Measurements from ENCODE around the gene FMNL3. TPM values are rescaled to one million over a fixed set of nuclear protein-coding genes. Genes with fewer than 3 reads are reported as not detected.

FMNL3 gene
- total RNA-seq, 4 donors from 2014 or later, result 3.2 to 8.4 (median 6.7) TPM

GRCh38 chr12:49621651-49622500 lies 85.3 kb downstream of the FMNL3 start:
- TF ChIP-seq EP300 (IDR thresholded peaks at IDR 0.05) (no peak), POLR2A (IDR thresholded peaks at IDR 0.05) (no peak), POLR2AphosphoS5 (IDR thresholded peaks at IDR 0.05) (no peak)
- TF ChIP-seq, protein P1, sequence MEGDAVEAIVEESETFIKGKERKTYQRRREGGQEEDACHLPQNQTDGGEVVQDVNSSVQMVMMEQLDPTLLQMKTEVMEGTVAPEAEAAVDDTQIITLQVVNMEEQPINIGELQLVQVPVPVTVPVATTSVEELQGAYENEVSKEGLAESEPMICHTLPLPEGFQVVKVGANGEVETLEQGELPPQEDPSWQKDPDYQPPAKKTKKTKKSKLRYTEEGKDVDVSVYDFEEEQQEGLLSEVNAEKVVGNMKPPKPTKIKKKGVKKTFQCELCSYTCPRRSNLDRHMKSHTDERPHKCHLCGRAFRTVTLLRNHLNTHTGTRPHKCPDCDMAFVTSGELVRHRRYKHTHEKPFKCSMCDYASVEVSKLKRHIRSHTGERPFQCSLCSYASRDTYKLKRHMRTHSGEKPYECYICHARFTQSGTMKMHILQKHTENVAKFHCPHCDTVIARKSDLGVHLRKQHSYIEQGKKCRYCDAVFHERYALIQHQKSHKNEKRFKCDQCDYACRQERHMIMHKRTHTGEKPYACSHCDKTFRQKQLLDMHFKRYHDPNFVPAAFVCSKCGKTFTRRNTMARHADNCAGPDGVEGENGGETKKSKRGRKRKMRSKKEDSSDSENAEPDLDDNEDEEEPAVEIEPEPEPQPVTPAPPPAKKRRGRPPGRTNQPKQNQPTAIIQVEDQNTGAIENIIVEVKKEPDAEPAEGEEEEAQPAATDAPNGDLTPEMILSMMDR (IDR thresholded peaks at IDR 0.05), result no peak
- no peak for DNase-seq (ENCODE audit: low spot score in 2 of 2)
- Histone ChIP-seq H3K4me3 (peak overlapping the region; percentile 67), H3K27ac (peak overlapping the region; percentile 86), H3K27me3 (no peaks in the 10 kb centered on the region), H3K4me1 (peaks cover 34% of the 10 kb centered on the region), H3K36me3 (no peaks in the 10 kb centered on the region), H3K9me3 (no peaks in the 10 kb centered on the region)
- WGBS, result 4% methylated on average over 33 of the region's 33 CpGs

- H3K4me3 ChIP-seq, result no peak overlapping the region
- no peaks in the 10 kb centered on the region for H3K36me3 ChIP-seq
- 38% methylated on average over 3 of the region's 3 CpGs for WGBS
- H3K4me1 ChIP-seq, result peaks cover 25% of the 10 kb centered on the region
- H3K27me3 ChIP-seq, result no peaks in the 10 kb centered on the region
- H3K27ac ChIP-seq, result no peak overlapping the region
- TF ChIP-seq POLR2A (IDR thresholded peaks at IDR 0.05) (no peak), EP300 (IDR thresholded peaks at IDR 0.05) (no peak), POLR2AphosphoS5 (IDR thresholded peaks at IDR 0.05) (no peak)
- TF ChIP-seq, protein P1 (IDR thresholded peaks at IDR 0.05), result no peak
- no peaks in the 10 kb centered on the region for H3K9me3 ChIP-seq
- DNase-seq (ENCODE audit: low spot score in 2 of 2), result no peak
Measured at GRCh38 chr12:49619286-49619685, 87.9 kb downstream of the FMNL3 start.

- TF ChIP-seq, protein P1 (IDR thresholded peaks at IDR 0.05), result no peak
- TF ChIP-seq EP300 (IDR thresholded peaks at IDR 0.05) (no peak), POLR2AphosphoS5 (IDR thresholded peaks at IDR 0.05) (no peak), POLR2A (IDR thresholded peaks at IDR 0.05) (no peak)
- Histone ChIP-seq H3K27ac (no peak overlapping the region), H3K4me3 (no peak overlapping the region), H3K9me3 (no peaks in the 10 kb centered on the region), H3K36me3 (no peaks in the 10 kb centered on the region), H3K4me1 (peaks cover 19% of the 10 kb centered on the region), H3K27me3 (no peaks in the 10 kb centered on the region)
- WGBS, result 88% methylated on average over 1 of the region's 1 CpG
- no peak for DNase-seq (ENCODE audit: low spot score in 2 of 2)
Measured at GRCh38 chr12:49618576-49618975, 88.6 kb downstream of the FMNL3 start.

DNA sequence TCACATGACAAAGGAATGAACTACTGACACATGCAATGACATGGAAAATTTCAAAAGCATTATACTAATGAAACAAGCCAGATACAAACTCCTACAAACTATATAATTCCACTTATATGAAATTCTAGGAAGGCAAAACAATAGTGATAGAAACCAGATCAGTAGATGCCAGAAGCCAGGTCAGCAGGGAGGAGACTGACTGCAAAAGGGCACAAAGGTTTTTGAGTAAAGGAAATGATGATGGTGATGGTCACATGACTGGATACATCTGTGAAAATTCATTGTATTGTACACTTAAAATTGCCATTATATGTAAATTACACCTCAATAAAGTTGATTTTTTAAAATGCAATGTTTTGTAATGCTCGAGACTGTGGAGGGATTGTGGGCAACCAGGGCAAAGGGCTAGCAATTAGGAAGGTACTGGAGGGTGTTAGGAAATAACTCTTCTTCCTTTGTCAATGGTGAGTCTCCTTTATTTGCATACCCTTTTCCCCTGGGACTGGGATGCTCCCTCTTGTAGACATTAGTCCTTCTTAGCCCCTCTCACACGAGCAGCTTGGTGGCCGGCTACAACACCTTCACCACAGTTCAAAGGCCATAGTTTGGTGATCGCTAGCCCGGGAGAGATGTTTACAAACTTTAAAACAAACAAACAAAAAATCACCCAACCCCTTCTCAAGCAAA lies 90.5 kb downstream of the FMNL3 start:
- peaks cover 7% of the 10 kb centered on the region for H3K4me1 ChIP-seq
- no peaks in the 10 kb centered on the region for H3K9me3 ChIP-seq
- TF ChIP-seq, protein P1 (IDR thresholded peaks at IDR 0.05), result no peak
- no peak for TF ChIP-seq EP300 (IDR thresholded peaks at IDR 0.05)
- TF ChIP-seq POLR2A (IDR thresholded peaks at IDR 0.05), result no peak
- no peak for TF ChIP-seq POLR2AphosphoS5 (IDR thresholded peaks at IDR 0.05)
- H3K27ac ChIP-seq, result no peak overlapping the region
- no peaks in the 10 kb centered on the region for H3K36me3 ChIP-seq
- no peak overlapping the region for H3K4me3 ChIP-seq
- WGBS, result 75% methylated on average over 5 of the region's 5 CpGs
- DNase-seq (ENCODE audit: low spot score in 2 of 2), result no peak
- H3K27me3 ChIP-seq, result no peaks in the 10 kb centered on the region

- Histone ChIP-seq H3K9me3 (no peaks in the 10 kb centered on the region), H3K27ac (no peak overlapping the region), H3K4me1 (no peaks in the 10 kb centered on the region), H3K36me3 (no peaks in the 10 kb centered on the region), H3K27me3 (no peaks in the 10 kb centered on the region), H3K4me3 (no peak overlapping the region)
- no peak for DNase-seq (ENCODE audit: low spot score in 2 of 2)
- no peak for TF ChIP-seq POLR2A (IDR thresholded peaks at IDR 0.05)
- TF ChIP-seq EP300 (IDR thresholded peaks at IDR 0.05), result no peak
- no peak for TF ChIP-seq POLR2AphosphoS5 (IDR thresholded peaks at IDR 0.05)
- TF ChIP-seq, protein P1 (IDR thresholded peaks at IDR 0.05), result no peak
- WGBS, result 90% methylated on average over 7 of the region's 7 CpGs
Measured at GRCh38 chr12:49615725-49616124, 91.5 kb downstream of the FMNL3 start.
